ENCODE results near the gene KNCN. TPM values are rescaled to one million over a fixed set of nuclear protein-coding genes. Genes with fewer than 3 reads are reported as not detected.

Gene KNCN
- polyA plus RNA-seq, 1 donor from 2014 or later, result not detected

- no peak overlapping the region for H3K27ac ChIP-seq (ENCODE audit: low read length)
- no peak overlapping the region for H3K9ac ChIP-seq (ENCODE audit: low read length)
- peak; percentile 65 for TF ChIP-seq SMC3 (conservative IDR thresholded peaks at IDR 0.05; ENCODE audit: poor library complexity)
- TF ChIP-seq EP300 (conservative IDR thresholded peaks at IDR 0.05; ENCODE audit: poor library complexity, severe bottlenecking), result no peak
- no peak for TF ChIP-seq REST (IDR thresholded peaks at IDR 0.05; ENCODE audit: borderline replicate concordance)
- TF ChIP-seq RAD21 (conservative IDR thresholded peaks at IDR 0.05), result no peak
- H4K20me1 ChIP-seq (ENCODE audit: insufficient read depth), result no peaks in the 10 kb centered on the region
- H3K27me3 ChIP-seq (ENCODE audit: insufficient read depth, low read depth, low read length), result peaks cover 71% of the 10 kb centered on the region
- H3K4me2 ChIP-seq (ENCODE audit: low read length), result no peak overlapping the region
- no peaks in the 10 kb centered on the region for H3K36me3 ChIP-seq (ENCODE audit: insufficient read depth, low read length)
- no peak overlapping the region for H3K4me3 ChIP-seq (ENCODE audit: low read length)
- no peaks in the 10 kb centered on the region for H3F3A ChIP-seq (ENCODE audit: insufficient read depth, low read length, poor library complexity, severe bottlenecking)
- H3K79me2 ChIP-seq (replicated peaks; ENCODE audit: insufficient read depth, low read length), result no peaks in the 10 kb centered on the region
- no peaks in the 10 kb centered on the region for H3K9me3 ChIP-seq (ENCODE audit: low read length)
- no peak overlapping the region for H2AFZ ChIP-seq (ENCODE audit: low read depth, low read length)
- no peaks in the 10 kb centered on the region for H3K9me2 ChIP-seq (ENCODE audit: insufficient read depth, low read length)
Measured at GRCh38 chr1:46528297-46528955, 23.0 kb downstream of the KNCN start.

- Histone ChIP-seq H3K9ac (ENCODE audit: low read length) (no peak overlapping the region), H3K9me2 (ENCODE audit: insufficient read depth, low read length) (no peaks in the 10 kb centered on the region), H3K27ac (ENCODE audit: low read length) (no peak overlapping the region), H3K36me3 (ENCODE audit: insufficient read depth, low read length) (no peaks in the 10 kb centered on the region), H4K20me1 (ENCODE audit: insufficient read depth) (no peaks in the 10 kb centered on the region), H3K79me2 (replicated peaks; ENCODE audit: insufficient read depth, low read length) (no peaks in the 10 kb centered on the region), H3K4me3 (ENCODE audit: low read length) (no peak overlapping the region), H3F3A (ENCODE audit: insufficient read depth, low read length, poor library complexity, severe bottlenecking) (no peaks in the 10 kb centered on the region), H3K9me3 (ENCODE audit: low read length) (no peaks in the 10 kb centered on the region), H3K27me3 (ENCODE audit: insufficient read depth, low read depth, low read length) (peaks cover 70% of the 10 kb centered on the region), H2AFZ (ENCODE audit: low read depth, low read length) (no peak overlapping the region), H3K4me2 (ENCODE audit: low read length) (no peak overlapping the region)
- TF ChIP-seq POLR2AphosphoS5 (IDR thresholded peaks at IDR 0.05) (no peak), MXI1 (conservative IDR thresholded peaks at IDR 0.05; ENCODE audit: poor library complexity, severe bottlenecking) (peak; percentile 31), SMC3 (conservative IDR thresholded peaks at IDR 0.05; ENCODE audit: poor library complexity) (peak; percentile 95), EZH2 (IDR thresholded peaks at IDR 0.05; ENCODE audit: borderline replicate concordance, insufficient read depth, low read length, poor library complexity, severe bottlenecking) (no peak), REST (IDR thresholded peaks at IDR 0.05; ENCODE audit: borderline replicate concordance) (no peak), CTCF (IDR thresholded peaks at IDR 0.05; ENCODE audit: poor library complexity, severe bottlenecking) (peak; percentile 90), RAD21 (conservative IDR thresholded peaks at IDR 0.05) (peak; percentile 91), EP300 (conservative IDR thresholded peaks at IDR 0.05; ENCODE audit: poor library complexity, severe bottlenecking) (no peak), TAF1 (IDR thresholded peaks at IDR 0.05; ENCODE audit: low read depth) (no peak)
Measured at GRCh38 chr1:46527474-46528296, 23.8 kb downstream of the KNCN start.
